GM18909 (cell line): ENCODE data around the gene PGLYRP3.
A peak's percentile ranks its signal among the peaks of the same experiment; 100 is the strongest.

ENCODE experiments used
- ATAC-seq: cut with Tn5 transposase; IDR thresholded peaks from one replicate; pipeline ENCODE4 v1.9.1; 2021; ENCODE audit warnings: mild to moderate bottlenecking; ENCODE audit not compliant: unreplicated experiment, poor library complexity

Gene PGLYRP3

GRCh38 chr1:153265457-153265856 is 47.3 kb downstream of the PGLYRP3 start:
- ATAC-seq: no peak

- ATAC-seq: no peak
These were observed 50.1 kb downstream of the PGLYRP3 start for GRCh38 chr1:153262462-153263157.

- ATAC-seq: no peak
These were observed 50.7 kb downstream of the PGLYRP3 start for GRCh38 chr1:153262070-153262366.

GRCh38 chr1:153261281-153262069 is 51.3 kb downstream of the PGLYRP3 start:
- no peak for ATAC-seq

- no peak for ATAC-seq
These were observed 52.0 kb downstream of the PGLYRP3 start for GRCh38 chr1:153260585-153261280.

- no peak for ATAC-seq
These were observed 53.4 kb downstream of the PGLYRP3 start, which contains the start of gene LORICRIN for GRCh38 chr1:153259387-153259786. Gene LORICRIN, plus strand, starts transcription at chr1:153259687. Its CDS starts 1,263 bp downstream, at chr1:153260950.

DNA sequence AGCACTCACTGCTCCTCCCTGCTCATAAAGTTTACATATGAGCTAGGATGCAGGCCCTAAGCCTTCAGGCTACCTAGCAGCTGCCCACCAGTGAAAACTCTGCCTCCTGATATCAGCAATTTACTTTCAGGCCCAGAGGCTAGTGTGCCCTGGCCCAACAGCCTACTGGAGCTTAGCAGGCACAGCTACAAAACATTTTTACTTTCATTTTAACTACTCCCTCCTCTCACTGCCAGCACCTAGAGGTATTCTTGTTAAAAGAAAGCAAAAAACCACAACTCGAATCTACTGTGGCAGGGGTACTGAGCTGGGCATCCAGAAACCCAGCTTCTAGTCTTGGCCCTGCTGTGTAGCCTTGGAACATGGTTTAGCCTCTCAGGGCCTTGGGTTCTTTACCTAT is 59.1 kb downstream of the PGLYRP3 start:
- ATAC-seq: peak; percentile 76

DNA sequence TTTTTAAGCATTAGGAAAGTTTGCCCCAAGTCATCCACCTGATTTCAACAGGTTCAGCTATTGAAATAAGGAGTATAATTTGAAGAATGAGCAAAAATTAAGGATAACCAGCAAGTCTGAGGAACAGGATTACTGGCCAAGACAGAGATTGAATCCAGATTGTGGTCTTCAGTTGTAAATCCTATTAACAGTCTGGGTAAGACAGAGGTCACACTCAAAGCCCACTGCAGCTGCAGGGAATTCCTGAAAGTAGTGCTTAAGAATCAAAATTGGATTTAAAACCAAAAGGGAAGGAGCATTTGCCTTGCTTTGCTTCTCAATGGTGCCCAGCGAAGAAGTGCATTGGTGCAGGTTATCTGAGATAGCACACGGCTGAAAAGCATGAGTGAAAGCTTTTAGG is 59.7 kb downstream of the PGLYRP3 start:
- no peak for ATAC-seq

DNA sequence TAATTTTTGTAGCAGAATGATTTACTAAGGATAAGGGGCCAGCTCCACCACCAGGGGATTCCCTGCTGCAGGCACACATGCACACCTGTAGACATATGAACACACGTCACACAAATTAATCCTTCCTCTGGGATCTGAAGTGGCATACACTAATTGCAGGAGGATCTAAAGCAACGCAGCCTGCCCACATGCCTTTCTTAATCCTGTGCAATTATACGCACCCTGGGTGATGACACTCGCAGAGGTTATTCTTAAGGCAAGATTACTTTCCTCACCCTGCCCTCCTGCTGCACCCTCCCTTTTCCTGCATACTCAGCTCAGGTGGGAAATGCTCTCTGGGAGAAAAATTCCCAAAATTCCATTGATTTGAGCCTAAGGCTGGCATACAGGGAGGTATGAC is 60.8 kb downstream of the PGLYRP3 start:
- no peak for ATAC-seq

DNA sequence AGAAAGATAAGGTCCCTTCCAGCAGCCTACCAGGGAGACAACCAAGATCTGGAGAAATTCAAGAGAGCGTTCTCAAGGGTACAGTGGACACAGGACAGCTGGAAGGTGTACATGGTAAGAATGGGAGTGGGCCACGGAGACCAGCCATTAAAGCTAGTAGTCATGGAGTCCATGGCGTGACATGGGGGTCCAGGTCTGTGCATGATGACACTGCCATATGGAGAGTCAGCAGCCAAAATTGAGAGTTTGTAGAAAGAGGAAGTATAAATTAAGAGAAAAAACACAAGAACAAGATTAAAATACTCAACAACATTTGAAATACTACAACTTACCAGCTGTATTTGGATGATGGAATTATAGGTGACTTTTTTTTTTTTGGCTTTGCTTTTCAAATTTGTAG is 61.2 kb downstream of the PGLYRP3 start:
- no peak for ATAC-seq

GRCh38 chr1:153251087-153251486 is 61.7 kb downstream of the PGLYRP3 start:
- no peak for ATAC-seq

DNA sequence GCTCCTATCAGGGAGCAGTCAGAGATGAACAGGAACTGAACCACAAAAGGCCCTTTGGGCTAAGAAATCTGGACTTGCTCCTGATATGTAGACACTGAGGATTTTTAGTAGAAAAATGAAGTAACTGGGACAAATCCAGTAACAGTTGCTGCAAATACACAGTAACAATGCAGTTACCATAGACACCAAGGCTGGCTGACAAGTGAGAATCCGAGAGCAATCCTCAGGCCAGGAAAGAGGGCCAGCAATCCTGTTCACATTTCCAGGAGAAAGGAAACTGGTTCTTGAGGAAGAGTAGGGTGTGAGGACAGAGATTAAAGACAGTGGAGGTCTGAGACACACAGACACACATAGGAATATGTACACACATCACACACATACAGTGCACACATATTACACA is 62.6 kb downstream of the PGLYRP3 start:
- ATAC-seq: no peak

DNA sequence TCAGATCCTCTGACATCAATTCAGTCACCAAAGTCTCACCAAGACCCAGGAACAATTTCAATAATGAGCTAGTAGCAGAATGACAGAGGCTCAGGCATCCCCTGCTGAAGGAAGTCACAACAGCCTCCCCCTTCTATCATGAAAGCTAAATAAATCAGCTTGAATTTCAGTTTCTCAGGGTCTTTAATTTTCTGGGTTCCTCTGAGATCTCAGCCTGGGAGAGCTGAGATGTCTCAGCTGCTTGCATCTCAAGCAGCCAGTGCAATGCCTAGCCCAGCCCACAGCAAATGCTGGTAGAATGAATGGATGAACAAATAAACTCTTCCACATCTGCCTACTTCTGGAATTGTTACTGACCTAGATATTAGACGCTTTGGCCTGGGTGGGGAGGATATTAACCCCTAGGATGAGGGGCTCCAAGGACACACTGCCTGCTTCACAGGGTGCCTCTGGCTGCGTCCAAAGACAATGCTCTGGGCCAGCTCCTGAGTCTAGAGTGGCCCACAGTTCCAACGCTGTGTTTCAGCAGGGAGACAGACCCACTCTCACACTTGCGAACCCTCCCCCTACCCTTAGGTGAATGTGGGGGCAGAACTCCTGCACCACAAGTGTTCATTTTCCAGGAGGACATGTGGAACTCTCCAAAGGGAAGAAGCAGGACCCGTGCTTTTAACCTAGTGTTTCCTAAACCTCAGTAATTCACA is 64.4 kb downstream of the PGLYRP3 start:
- no peak for ATAC-seq
